Psoas muscle (tissue), 8 donors: Measurements from ENCODE around the gene COL23A1. TPM values are rescaled to one million over a fixed set of nuclear protein-coding genes. Genes with fewer than 3 reads are reported as not detected.
A peak's percentile ranks its signal among the peaks of the same experiment; 100 is the strongest.

Experiments used
- ATAC-seq, 4 donors: fragments of 200-7000 bp; cut with Tn5 transposase; one replicate each; pipeline ENCODE4 v1.9.1; 2020; ENCODE audit warnings: moderate library complexity in 3 of 4, mild to moderate bottlenecking in 2 of 4
- DNase-seq, 2 donors: peaks; one replicate each; pipeline ENCODE4 v3.0.0-alpha.2; 2020
- H3K27ac ChIP-seq: fragments of 200-600 bp; one replicate; pipeline ENCODE4 v1.8.0; 2022
- H3K27me3 ChIP-seq, 3 donors: fragments of 200-600 bp in 1 of 3; one replicate each; pipeline versions ENCODE4 v1.6.1 to v1.8.0; 2013 to 2022; ENCODE audit warnings: low read length in 2 of 3, mild to moderate bottlenecking in 2 of 3, moderate library complexity in 1 of 3; ENCODE audit not compliant: insufficient read depth in 3 of 3
- H3K36me3 ChIP-seq, 2 donors: fragments of 200-600 bp in 1 of 2; one replicate each; pipeline versions ENCODE4 v1.6.1 to v1.8.0; 2013 to 2022; ENCODE audit warnings: low read depth in 1 of 2, mild to moderate bottlenecking in 1 of 2, moderate library complexity in 1 of 2; ENCODE audit not compliant: insufficient read depth in 1 of 2
- H3K4me1 ChIP-seq: fragments of 200-600 bp; one replicate; pipeline ENCODE4 v1.8.0; 2022
- H3K4me3 ChIP-seq: fragments of 200-600 bp; one replicate; pipeline ENCODE4 v1.8.0; 2022; ENCODE audit warnings: mild to moderate bottlenecking
- H3K9me3 ChIP-seq: fragments of 200-600 bp; one replicate; pipeline ENCODE4 v1.8.0; 2022
- CTCF ChIP-seq: fragments of 200-600 bp; IDR thresholded peaks from one replicate; pipeline ENCODE4 v1.8.0; 2022; ENCODE audit warnings: antibody characterized with exemption
- WGBS, 3 donors: extraction: QIAGEN DNeasy Blood & Tissue Kit; methylation state at CpG; one replicate each; pipeline versions ENCODE4 v1.1.6 to v1.1.7; 2013; 5-methylcytosine and 5-hydroxymethylcytosine counted together
- intact Hi-C, 2 donors: fragments of 100-400 bp; cut with DNase I; formaldehyde crosslinking; loops; one replicate each; pipeline versions ENCODE4 v1.11.0 to v1.14.2; 2022
- polyA plus RNA-seq, 3 donors: library from polyadenylated mRNA; stranded (reverse); fragments of 200-250 nt; gene quantifications; one replicate each; pipeline ENCODE4 v1.2.3, GENCODE V29; 2013
- total RNA-seq, 4 donors: library from RNA; stranded (reverse); fragmentation: NEBNext Ultra II Directional in 2 of 4; extraction: Animal tissue kit (Norgen Biotek cat#: 25700) in 2 of 4; gene quantifications; one replicate each; pipeline versions ENCODE4 v1.2.1 to v1.2.4, GENCODE V29; 2021 to 2023
- donor health status: healthy with polysubstance abuse.
- donor health status: DM: no; HTN: no; CAD: no; lungs with moderate emphysema.
- donor health status: Bipolar disorder and iron deficiency.
- donor health status: healthy.
- donor health status: DM: yes; HTN: yes; CAD: no.
- donor health status: DM: no; HTN: no; CAD: no.
- donor health status: DM: no; HTN: no; CAD: no.
- donor health status: DM: yes; HTN: yes; CAD: no.

Gene COL23A1
- total and polyA plus RNA-seq, 7 donors = 0.66 to 3.0 (median 1.2) TPM

- H3K4me1 ChIP-seq = peaks cover 40% of the 10 kb centered on the region
- ATAC-seq = peak in 3 of 4 donors; percentile 37 to 53 (median 52)
- peak overlapping the region; percentile 95 for H3K27ac ChIP-seq
- TF ChIP-seq CTCF = no peak
- no peaks in the 10 kb centered on the region for H3K27me3 ChIP-seq
- no peaks in the 10 kb centered on the region for H3K36me3 ChIP-seq
- WGBS, 3 donors = 42 to 56% (median 46%) methylated on average over 17 of the region's 17 CpGs
- H3K4me3 ChIP-seq = no peak overlapping the region
- no peaks in the 10 kb centered on the region for H3K9me3 ChIP-seq
- intact Hi-C loops = no loop called here
- peak in 1 of 2 donors; percentile 73 for DNase-seq
Measured at GRCh38 chr5:178238711-178239592, 351.2 kb downstream of the COL23A1 start.

- no peaks in the 10 kb centered on the region for H3K9me3 ChIP-seq
- intact Hi-C loops = no loop called here
- H3K27me3 ChIP-seq = no peaks in the 10 kb centered on the region
- 95 to 98% (median 96%) methylated on average over 6 of the region's 6 CpGs for WGBS, 3 donors
- peaks cover 41% of the 10 kb centered on the region for H3K4me1 ChIP-seq
- H3K36me3 ChIP-seq = no peaks in the 10 kb centered on the region
- H3K27ac ChIP-seq = peak overlapping the region; percentile 95
- no peak for DNase-seq
- no peak for ATAC-seq
- H3K4me3 ChIP-seq = no peak overlapping the region
- TF ChIP-seq CTCF = no peak
Measured at GRCh38 chr5:178238313-178238635, 351.9 kb downstream of the COL23A1 start.

DNA sequence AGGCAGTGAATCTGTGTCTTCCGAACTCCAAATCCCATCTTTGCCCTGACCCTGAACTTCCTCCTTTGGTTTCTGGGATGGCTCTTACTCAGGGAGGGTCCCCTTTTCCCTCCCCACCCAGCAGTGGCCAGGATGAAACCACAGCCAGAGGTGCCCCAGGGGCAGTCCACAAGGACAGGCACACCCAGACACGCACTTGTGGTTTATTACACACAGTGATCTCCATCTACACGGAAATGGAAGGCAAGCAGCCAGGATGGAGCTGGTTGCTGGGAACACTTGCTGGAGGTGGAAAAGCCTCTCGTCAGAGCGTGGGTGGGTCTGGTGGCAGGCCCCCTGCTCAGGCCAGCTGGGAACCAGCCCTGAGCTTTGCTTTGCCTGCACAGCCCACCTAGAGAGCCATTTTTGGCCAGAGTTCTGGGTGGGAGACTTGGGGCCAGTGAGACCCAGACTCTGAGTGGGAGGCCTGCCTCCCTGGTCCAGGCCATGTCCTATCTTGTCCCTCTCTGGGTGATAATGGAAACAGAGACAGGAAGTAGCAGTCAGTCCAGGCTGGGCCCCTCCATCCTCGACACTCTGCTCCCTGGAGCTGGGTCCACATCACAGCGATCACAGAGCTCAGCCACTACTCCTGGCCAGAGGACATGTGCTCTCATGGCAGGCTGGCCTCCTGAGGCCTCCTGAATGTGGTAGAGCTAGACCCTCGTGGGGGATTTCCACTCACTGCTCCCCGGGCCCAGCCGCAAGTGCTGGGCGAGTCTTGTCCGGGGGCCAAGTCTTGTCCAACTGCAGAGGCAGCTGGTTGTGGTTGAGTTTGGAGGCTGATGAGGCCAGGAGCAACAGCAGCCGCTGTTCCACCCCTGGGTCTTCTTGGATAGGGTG is 352.5 kb downstream of the COL23A1 start:
- H3K9me3 ChIP-seq = no peaks in the 10 kb centered on the region
- no peaks in the 10 kb centered on the region for H3K36me3 ChIP-seq
- no peak overlapping the region for H3K4me3 ChIP-seq
- DNase-seq (no peak), ATAC-seq (peak in 1 of 4 donors; percentile 10)
- H3K27ac ChIP-seq = peak overlapping the region; percentile 95
- intact Hi-C loops = no loop called here
- TF ChIP-seq CTCF = no peak
- H3K27me3 ChIP-seq = no peaks in the 10 kb centered on the region
- H3K4me1 ChIP-seq = peaks cover 47% of the 10 kb centered on the region
- WGBS, 3 donors = 66 to 78% (median 74%) methylated on average over 12 to 13 of the region's 13 CpGs

DNA sequence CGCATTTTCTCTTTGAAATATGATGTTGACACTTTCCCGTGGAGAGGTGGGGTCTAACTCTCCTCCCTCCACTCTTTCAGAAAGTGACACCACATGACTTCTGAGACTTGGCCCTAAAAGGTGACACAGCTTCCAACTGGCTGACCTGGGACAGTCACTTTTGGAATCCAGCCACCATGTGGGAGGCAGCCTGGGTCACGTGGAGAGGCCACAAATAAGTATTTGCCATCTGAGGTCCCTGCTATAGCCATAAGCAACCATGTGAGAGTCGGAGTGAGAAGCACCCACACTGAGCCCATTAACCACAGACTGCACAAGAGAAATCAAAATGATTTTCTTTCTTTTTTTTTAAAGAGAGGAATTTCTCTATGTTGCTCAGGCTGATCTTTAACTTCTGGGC is 353.5 kb downstream of the COL23A1 start:
- Histone ChIP-seq H3K9me3 (no peaks in the 10 kb centered on the region), H3K27ac (peak overlapping the region; percentile 95), H3K36me3 (no peaks in the 10 kb centered on the region), H3K4me3 (no peak overlapping the region), H3K27me3 (no peaks in the 10 kb centered on the region), H3K4me1 (peaks cover 47% of the 10 kb centered on the region)
- no peak for TF ChIP-seq CTCF
- 19 to 25% (median 21%) methylated on average over 4 of the region's 4 CpGs for WGBS, 3 donors
- DNase-seq (peak; percentile 53 to 85), ATAC-seq (peak; percentile 32 to 68 (median 57))
- intact Hi-C loops = no loop called here
